Midbrain (tissue), 1 donor: Measurements from ENCODE around the gene MBL2.
A peak's percentile ranks its signal among the peaks of the same experiment; 100 is the strongest.

Source experiments
- DNase-seq: peaks from one replicate; lab custom pipeline; 2025; lab: John Stamatoyannopoulos, UW

MBL2 gene

GRCh38 chr10:52740155-52740549 lies 32.4 kb downstream of the MBL2 start:
- no peak for DNase-seq

DNA sequence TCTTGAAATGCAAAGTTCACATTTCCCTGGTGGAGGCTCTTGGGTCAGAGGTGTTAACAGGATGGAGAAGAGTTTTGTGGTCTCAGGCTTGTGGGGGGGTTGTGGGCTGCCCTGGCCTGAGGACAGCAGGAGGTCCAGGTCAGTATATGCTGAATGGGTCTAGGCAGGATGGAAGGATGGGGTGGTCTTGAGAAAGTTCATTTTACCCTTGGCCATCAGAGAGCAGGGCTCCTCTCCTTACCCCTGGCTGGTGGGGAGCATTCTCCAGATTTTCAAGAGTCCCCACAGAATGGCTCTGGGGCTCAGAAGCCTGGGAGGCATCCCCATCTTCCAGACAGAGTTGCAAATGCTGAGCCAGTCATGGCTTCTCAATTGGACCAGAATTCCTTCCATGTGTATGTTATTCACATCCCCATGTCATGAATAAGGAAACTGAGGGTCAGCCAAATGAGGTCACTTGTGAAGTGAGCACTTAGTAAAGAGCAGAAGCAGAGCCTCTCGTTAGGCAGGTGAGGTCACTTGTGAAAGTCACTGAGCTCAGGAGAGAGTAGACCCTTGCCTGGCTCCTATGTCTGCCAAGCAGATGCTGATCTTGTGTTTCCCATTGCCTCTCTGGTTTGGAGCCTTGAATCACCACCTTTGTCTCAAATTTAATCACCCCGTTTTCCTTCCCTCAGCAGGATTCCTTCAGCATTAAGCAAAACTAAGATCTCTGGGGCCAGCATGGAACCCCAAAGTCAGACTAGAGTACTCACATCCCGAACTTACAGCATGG lies 33.0 kb downstream of the MBL2 start:
- no peak for DNase-seq

DNA sequence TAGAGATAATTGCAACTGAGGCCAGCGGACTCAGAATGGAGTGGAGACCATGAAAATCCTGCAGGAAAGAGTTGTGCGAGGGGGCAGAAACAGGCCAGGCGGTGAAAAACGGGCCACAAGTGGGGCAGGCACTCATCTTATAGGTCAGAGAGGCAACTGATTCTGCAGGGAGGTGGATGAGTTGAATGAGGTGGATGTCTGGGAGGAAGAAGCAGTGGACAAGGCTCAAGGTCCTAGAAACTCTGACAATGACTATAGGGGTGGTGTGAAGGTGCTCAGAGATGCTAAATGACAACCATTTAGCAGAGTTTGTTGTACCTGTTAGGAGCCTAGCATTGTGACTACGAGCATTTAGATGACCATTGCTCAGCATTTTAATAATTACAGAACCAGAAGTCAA lies 33.6 kb downstream of the MBL2 start:
- DNase-seq, result no peak

- peak; percentile 39 for DNase-seq
Observed at GRCh38 chr10:52729271-52730104, 43.1 kb downstream of the MBL2 start.

DNA sequence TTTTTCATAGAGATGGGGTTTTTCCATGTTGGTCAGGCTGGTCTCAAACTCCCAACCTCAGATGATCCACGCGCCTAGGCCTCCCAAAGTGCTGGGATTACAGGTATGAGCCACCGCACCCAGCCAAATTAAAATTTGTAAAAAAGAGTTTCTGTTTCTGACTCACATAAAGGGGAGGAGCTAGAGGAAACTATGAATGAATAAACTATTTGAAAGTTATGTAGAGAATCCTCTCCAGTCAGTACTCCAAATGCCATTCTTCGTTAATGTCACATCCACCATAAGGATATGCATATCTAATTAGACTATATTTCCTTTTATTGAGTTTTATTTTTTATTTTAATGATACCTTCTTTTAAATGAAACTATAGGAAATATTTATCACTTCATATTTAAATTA lies 52.6 kb downstream of the MBL2 start:
- DNase-seq, result no peak
